GM23248 (cell line): ENCODE data around the gene HOXA5.

ENCODE experiments used
- EZH2 ChIP-seq: fragments of 200-600 bp; sonication (generic); IDR thresholded peaks from 2 replicates; pipeline ENCODE4 v1.6.1; 2018; ENCODE audit warnings: antibody characterized with exemption, mild to moderate bottlenecking; ENCODE audit not compliant: insufficient read depth, poor library complexity, severe bottlenecking
- EZH2phosphoT487 ChIP-seq: fragments of 200-600 bp; sonication (generic); IDR thresholded peaks from 2 replicates; pipeline ENCODE4 v1.6.1; 2018; ENCODE audit warnings: antibody characterized with exemption, moderate library complexity, mild to moderate bottlenecking, low read depth; ENCODE audit not compliant: insufficient read depth

DNA sequence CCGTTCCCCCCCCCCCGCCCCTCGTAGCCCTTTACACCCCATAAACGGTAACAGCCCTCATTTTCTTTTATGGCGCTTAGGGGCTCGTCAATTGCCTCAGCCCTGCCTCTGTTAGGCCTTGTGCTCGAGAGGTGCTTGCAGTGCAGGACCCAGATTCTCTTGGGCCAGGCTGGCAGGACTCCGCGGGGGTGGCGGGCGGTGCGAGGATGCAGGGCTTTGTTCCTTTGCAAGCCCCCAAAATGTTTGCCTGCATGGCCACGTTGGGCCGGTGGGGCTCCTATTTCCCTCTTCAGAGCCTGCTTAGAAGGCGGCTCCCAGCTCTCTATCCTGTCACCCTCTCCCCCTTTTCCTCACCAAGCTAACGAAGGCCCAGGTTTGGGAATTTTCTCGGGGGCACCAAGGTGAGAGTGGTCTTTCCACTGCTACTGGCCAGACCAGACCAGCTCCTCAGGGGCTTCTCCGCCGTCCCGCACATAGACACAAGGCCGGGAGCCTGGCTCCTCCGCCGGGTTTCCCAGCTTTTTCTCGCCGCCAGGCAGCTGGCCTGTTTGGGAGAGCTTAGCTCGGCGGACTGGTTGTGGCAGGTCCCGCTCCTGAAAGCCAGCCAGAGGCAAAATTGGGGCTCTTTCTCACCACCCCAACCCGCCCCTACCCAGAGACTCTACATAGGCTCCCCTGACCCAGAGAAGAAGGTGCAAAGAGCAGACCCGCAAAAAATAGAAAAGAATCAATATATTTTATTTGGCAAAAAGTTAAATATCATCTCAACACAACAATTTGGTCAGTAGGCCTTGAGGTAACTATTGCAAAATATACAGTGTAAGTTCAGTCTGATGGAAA is 18.5 kb upstream of the HOXA5 start:
- no peak for TF ChIP-seq EZH2phosphoT487
- no peak for TF ChIP-seq EZH2
